ENCODE measurements around the gene FAM20C.

FAM20C gene

DNA sequence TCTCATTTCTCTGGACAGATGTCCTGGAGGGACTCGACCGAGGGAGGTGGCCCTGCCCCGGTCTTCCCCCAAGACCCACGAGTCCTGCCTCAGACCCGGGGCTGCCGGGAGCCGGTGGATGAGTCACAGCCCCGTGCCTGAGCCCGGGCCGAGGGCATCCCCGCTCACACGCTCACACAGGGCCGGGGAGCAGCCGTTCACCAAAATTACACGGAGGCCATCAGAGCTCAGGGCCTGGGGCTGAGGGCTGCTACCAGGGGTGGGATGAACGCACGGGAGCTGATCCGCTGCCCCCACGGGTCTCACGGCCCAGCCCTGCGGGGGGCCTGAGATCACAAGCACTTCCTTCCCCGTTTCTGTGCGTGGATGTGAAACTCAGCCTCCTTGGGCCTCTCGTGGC lies 17.5 kb downstream of the FAM20C start:
- DNase-seq (ENCODE audit: low spot score), result no peak

DNA sequence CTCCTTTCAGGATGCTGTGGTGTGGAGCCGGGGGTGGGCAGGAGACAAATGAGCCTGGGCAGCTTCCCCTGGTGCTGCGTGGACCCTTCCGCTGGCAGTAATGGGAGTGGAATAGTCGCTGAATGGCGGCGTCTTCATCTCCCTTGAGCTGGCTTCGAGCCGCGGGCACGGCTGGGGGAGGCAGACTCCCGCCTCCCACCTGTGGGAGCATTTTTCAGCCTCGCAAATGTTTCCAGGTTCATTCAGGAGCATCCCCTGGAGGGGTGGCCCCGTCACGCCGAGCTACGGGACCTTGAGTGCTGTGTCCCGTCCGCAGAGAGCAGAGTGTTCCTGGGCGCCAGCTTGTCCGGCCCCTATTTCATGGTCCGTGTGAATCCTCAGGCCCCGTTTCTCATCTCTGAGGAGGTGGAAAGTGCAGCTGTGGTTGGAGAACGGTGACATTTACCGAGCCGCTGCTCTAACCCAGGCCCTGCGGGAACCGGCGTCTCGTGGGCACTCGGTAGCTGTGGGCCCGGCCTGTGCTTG lies 18.1 kb downstream of the FAM20C start:
- DNase-seq (ENCODE audit: low spot score), result no peak

DNA sequence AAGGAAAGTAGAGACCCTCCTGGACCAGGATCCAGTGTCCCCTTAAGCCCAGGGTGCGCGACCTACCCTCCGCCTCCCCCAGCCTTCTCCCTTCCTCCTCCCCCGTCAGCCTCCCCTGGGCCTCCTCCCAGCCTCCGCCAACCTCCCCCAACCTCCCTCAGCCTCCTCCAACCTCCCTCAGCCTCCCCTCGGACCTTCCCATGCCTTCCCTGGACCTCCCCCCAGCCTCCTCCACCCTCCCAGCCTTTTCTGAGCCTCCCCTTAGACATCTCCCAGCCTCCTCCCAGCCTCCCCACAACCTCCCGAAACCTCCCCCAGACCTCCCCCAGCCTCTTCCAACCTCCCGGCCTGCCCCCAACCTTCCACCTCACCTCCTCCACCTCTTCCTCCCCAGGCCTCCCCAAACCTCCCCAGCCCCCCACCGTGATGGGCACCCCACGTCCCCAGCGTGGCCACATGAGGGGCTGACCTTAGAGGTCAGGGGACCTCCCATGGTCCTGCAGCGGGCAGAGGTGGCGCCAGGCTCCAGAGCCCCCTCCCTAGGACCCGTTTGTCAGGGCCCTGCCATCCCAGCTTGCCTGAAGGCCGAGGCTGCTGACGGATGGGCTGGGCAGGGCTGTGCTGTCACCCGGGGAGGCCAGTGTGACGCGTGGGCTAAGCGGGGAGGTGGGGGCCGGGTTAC lies 18.8 kb downstream of the FAM20C start:
- DNase-seq (ENCODE audit: low spot score), result no peak

DNA sequence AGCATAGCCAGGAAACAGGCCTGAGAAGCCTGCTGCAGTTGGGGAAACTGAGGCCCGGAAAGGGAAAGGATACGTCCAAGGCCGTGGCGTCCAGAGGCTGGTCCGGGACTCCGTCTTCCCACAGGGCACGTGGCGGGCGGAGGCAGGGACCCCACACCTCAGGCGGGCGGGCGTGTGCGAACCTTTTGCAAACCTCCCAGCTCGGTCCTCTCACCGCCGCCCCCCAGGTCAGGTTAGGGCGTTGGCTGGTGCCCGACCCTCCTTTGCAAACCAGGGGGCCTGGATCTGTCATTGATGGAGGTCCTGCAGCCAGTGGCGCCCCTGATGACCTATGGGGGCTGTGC lies 19.3 kb downstream of the FAM20C start:
- DNase-seq (ENCODE audit: low spot score), result no peak

DNA sequence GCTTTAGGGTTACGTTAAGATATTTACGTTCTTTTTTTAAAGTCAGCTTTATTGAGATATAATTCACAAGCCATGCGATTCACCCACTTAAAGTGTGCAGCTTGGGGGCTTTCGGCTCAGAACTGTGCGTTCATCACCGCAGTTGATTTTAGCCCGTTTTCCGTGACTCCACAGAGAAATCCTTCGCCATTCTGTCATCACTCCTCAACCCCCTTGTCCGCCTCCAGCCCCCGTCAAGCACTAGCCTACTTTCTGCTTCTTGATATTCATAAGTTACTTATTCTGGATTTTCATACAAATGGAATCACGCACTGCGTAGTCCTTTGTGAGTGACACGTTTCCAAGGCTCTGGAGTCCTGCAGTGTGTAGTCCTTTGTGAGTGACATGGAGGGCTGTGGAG lies 20.4 kb downstream of the FAM20C start:
- DNase-seq (ENCODE audit: low spot score), result no peak

DNA sequence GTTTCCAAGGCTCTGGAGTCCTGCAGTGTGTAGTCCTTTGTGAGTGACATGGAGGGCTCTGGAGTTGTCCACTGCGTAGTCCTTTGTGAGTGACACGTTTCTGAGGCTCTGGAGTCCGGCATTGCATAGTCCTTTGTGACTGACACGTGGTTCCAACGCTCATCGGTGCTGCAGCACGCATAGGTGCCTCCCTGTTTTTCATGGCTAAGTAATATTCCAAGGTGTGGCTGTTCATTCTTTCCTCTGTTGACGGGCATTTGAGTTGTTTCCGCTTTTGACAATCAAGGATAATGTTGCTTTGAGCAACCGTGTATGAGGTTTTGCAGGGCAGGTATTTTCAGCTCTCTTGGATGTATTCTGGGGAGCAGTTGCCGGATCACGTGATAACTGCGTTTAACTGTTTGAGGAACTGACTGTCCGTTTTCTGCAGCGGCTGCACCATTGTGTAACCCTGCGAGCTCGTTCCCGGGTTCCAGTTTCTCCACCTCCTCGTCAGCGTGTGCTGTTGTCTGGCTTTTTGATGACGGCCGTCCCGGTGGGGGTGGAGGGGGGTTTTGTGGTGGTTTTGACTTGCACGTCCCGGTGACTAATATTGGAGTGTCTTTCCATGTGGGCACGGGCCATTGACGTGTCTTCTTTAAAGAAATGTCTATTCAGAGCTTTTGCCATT lies 21.1 kb downstream of the FAM20C start:
- DNase-seq (ENCODE audit: low spot score), result no peak

DNA sequence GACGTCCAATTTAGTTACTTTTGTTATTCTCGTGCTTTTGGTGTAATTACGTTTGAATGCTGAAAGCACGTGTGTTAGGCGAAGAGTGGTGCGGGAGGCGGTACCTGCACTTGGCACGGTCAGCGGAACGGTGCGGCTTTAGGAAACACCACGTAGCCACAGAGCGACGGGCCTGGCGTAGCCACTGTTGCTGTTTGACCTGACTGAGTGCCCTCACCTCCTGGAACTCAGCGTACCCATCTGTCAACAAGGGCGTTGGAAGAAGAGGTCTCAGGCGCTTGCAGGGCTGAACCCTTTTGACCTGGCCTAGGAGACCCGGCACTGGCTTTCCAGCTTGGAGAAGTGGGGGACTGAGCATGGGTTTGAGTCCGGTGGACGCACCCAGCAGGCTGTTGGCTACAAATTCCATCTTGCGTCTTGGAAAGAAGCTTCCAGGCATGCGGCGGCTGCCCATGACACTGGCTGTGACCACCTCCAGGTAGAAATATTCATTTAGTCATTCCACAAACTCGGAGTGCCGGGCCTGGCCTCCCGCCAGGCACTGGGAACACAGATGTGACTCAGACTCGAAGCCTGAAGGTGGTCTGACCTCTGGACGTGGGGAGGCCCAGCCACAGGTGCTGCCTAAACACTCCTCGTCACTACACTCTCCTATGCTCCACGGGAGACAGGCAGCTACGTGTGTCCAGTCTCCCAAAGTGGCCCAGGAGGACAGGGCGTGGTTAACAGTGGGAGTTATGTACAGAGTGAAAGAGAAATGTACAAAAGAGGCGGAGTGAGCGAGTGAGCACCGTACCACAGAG lies 22.2 kb downstream of the FAM20C start:
- DNase-seq (ENCODE audit: low spot score), result no peak

DNA sequence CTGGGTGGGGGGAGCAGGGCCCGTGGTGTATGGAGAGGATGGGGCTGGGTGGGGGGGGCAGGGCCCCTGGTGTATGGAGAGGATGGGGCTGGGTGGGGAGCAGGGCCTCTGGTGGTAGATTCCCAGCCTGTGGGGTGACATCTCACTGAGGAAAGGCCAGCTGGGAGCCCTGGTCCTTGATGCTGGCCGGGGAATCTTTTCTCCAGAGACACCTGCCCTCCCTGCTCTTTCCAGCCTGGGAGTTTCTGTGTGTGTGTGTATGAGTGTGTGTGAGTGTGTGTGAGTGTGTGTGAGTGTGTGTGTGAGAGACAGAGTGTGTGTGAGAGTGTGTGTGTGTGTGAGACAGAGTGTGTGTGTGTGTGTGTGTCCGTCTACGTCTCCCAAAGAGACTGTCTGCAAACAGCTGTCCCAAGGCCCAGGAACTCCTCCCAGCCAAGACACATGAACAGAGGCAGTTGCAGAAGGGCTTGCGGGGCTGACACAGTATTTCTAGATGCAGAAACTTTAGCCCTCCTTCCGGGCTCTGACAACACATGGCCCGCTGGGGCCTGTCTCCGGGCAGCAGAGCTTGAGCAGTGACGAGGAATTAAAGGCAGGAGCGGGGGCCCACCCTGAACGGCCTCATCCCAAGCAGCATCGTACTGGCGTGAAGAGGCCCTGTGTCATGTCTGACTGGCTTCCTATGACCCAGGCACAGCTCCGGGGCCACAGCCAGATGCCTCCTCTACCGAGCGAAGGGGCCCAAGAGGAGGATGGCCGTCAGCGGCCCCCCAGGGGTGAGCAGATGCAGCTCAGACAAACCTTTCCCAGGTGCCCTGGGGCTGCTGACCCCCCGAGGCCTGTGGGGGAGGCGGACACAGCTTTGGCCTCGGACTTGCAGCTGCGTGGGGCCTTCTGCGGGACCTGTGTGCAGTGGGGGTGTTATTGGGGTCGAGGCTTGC lies 24.3 kb downstream of the FAM20C start:
- DNase-seq (ENCODE audit: low spot score), result no peak

DNA sequence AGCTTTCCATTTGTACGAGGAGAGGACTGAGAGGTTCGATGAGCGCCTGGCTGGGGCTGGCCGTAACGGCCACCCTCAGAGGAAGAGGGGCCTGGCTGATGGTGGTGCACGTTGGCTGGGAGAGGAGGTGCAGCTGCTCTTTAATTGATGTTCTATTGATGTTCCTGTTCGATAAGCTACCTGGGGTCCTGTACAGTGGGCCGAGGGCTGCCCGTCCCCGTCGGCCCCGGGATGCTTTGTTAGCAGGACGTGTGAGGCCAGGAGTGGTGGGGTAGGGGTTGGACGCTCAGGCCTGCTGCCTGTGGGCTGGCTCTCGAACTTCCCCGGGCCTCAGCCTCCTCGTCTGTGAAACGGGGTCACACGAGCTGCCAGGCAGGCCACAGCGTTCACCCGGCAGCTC lies 25.4 kb downstream of the FAM20C start:
- no peak for DNase-seq (ENCODE audit: low spot score)

DNA sequence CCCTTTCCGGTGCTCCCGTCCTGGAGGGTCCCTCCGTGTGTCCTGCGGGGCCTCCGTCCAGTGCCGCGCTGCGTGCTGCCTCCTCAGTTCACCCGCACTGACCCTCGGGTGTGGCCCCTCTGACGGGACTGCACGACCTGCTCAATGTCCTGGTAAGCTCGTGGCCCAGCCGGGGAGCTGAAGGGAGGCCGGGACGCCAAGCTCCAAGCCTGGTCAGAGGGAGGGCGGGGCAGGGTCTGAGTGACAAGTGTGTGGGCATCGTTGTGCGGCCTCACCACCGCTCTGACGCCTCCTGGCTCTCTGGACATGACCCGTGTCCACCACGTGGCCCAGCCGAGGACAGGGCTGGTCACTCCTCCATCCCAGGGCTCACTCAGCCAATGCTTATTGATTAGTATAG lies 25.9 kb downstream of the FAM20C start:
- DNase-seq (ENCODE audit: low spot score), result no peak

DNA sequence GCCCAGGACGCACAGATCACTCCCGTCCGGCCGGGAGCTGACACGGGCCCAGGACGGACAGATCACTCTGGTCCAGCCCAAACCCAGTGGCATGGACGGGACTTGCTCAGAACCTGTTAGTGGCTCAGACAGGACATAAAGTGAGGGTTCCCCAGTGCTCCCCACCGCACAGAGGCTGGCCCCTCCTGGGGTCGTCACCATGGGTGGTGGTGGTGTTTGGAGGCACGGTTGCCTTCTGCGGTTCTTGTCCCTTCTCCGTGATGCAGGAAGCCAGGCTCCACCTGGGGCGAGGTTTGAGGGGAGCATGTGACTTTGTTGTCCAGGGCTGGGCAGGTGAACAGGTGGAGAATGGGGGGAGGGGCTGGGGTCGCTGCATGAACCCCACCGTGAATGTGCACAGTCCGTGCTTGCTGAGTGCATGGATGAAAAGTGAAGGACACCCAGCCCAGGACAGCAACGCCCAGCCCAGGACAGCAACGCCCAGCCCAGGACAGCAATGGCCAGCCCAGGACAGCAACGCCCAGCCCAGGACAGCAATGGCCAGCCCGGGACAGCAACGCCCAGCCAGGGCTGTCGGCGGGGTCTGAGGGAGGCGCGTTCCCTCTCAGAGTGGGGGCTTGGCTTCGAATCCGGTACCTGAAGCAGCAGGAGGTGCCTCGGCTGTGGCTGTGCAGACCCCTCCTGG lies 26.7 kb downstream of the FAM20C start:
- no peak for DNase-seq (ENCODE audit: low spot score)

DNA sequence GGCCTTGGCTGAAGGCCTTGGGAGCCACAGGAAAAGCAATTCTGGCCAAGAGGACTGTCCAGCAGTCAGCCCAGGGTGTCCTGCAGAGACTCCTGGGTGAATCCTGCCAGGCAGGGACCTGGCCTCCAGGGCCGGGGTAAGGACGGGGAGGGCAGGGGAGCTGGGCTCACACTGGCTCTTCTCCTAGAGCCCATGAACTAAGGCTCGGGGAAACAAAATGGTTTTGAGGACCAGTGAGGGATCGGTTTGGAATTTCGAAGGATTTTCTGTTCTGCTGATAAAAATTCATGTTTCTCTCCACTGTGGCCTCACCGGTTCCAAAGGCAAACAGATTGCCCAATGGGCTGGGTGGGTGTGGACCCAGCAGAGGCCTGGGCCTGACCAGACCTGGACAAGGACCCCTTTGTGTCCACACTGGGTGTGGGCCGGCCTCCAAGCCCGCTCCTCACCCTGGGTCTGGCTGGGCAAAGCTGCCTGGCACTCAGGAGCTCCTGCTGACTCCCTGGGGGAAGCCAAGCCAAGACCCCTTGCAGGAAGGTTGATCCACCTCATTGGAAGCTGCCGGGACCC lies 27.3 kb downstream of the FAM20C start:
- no peak for DNase-seq (ENCODE audit: low spot score)

DNA sequence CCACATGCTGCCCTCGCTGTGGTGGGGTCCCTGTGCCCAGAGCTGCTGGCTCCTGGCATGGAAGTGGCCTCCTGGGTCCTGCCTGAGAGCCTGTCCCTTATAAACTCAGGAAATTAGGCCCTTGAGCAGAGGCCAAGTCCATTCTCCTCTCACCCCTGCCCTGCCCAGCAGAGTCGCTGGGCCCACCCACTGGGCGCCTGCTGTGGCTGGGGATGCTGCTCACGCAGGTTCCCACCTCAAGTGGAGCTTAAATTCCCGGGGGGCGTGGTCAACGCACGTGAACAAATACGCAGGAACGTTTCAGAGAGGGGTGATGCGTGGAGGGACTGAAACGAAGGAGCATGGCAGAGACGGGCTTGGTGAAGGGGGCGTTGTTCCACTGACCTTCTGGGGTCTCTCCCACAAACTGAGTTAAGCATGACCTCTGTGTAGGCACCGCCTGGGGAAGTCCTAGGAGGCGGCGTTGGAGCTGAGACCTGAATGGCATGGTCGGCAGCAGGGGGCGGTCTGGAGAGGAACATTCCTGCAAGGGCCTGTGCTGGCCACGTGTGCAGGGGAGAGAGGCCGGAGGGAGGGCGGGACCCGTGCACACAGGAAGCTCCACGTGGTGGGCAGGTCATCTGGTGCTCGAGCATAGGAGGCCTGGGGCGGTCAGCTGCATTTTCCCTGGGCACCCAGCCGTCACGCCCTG lies 27.9 kb downstream of the FAM20C start:
- DNase-seq (ENCODE audit: low spot score), result no peak

DNA sequence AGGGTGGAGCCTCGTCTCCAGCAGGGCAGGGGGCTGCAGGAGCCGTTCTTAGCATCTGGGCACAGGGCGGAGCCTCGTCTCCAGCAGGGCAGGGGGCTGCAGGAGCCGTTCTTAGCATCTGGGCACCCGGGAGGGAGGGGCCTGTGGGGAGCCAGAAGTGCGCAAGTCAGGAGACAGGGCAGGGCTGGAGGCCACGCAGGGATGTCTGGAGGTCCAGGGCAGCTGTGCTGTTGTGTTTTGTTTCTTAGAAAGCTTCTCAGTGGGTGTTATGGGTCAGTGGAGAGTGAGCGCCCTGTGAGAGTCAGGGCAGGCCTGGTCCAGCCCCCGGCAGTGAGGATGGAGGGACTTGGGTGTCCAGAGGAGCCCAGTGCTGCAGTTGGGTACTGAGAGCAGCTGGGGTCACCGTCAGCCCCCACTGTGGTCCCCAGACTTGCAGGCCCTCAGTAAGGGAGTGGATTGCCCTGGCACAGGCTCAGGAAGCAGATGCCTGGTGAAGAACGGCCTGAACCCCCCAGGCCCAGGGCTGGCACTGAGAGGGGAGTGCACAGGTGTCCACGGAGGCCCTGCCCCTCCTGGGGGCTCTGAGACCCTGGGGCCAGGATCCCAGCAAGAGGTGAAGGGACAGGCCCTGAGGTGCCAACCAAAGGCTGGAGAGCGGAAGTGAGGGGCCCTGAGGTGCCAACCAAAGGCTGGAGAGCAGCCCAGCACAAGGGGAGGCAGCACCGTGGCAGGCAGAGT lies 29.8 kb downstream of the FAM20C start:
- DNase-seq (ENCODE audit: low spot score), result no peak

DNA sequence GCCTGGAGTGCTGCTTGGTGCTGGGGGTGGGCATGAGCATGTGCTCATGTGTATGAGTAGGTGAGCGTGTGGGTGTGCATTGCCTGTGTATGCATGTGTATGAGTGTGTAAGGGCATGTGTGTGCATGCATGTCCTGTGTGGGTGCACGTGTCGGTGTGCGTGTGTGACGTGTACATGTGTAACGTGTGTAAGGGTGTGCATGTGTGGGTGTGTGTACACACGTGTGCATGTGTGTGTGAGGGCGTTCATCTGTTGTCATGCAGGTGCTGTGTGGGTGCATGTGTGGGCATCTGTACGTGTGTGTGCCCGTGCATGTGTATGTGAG lies 30.3 kb downstream of the FAM20C start:
- DNase-seq (ENCODE audit: low spot score), result no peak

DNA sequence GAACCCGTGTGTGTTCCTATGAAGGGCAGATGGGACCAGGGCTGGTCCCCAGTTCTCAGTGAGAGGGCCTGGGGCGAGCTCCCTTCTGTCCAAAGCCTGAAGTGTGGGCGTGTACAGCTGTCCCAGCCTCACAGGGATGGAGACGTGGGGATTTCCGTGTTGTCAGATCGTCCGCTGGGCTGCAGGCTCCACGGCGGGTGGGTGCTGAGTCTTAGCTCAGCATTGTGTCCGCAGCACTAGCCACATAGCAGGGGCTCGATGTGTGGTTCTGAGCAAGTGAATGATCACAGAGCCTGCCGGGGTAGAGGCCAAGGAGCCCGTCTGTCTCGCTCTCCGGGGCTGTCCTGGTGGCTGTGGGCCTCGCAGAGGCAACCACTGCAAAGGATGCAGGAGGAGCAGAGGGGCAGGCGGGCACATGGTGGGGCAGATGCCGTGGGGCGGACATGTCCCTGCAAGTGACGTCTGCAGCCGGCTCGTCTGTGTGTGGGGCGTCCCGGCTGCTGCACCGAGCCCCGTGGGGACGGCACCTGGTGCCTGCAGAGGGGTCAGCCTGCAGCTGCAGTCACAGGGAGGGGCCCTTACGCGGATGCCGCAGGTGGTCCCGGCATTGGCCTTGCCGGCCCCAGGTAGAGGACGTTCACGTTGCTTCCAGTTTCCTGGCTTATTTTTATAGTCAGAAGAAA lies 30.9 kb downstream of the FAM20C start:
- no peak for DNase-seq (ENCODE audit: low spot score)

DNA sequence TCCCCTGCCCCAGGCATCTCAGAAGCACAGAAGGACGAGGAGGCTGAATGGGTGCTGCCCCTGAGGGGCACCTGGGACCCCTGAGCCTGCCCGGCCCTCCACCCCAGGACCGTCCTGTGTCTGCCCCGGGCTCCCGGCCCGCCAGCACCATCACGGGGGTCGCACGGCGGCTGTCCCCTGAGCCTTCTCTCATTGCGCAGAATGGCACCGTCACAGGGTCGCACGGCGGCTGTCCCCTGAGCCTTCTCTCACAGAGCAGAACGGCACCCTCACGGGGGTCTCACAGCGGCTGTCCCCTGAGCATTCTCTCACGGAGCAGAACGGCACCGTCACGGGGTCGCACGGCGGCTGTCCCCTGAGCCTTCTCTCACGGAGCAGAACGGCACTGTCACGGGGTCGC lies 31.5 kb downstream of the FAM20C start:
- no peak for DNase-seq (ENCODE audit: low spot score)

DNA sequence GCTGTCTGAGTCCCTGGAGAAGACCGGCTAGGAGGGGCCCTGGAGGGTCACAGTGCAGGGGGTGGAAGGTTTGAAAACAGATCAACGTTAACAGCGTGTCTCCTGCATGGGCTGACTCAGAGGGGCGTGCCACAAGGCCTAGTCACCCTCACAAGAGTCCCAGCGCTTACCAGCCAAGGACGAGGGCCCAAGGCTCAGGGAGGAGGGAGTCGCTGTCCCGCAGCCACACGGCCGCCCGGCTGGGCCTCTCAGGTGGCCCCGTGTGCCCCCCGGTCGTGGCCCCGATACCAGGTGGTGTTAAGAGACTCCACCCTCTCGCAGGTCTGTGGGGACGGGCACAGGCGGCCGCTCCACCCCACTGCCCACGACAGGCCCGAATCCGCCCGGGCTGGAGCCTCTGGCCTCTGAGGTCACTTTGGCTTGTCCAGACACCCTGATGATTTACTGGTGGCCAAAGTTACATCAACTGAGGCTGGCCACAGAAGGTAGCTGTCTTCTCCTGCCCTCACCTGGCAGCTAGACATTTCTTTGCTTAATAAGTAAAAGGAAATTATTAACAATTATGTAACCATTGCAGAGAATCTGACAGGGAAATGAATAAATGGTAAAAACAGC lies 34.0 kb downstream of the FAM20C start:
- DNase-seq (ENCODE audit: low spot score), result no peak

DNA sequence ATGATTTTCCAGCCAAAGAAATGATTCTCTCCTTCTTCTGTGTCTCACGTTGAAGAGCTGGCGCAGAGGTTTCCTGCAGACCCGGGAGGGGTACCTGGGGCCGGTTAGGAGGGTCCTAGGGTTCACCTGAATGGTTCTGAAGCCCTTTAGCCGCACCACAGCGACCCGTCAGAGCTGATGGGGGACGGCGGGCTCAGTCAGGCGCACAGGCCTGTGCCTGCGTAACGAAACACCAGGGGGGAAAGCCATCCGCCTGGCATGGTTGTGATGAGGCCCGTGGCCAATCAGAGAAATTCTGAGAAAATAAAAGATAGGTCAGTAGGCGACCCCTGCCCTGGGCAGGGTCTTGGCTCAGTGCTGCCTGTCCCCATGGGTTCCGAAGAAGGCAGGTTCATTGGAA lies 35.6 kb downstream of the FAM20C start:
- no peak for DNase-seq (ENCODE audit: low spot score)

Data from CD4-positive, alpha-beta T cell treated with Interleukin-15 for 4 hours (primary cell).